ENCODE measurements around the gene NISCH.

NISCH gene

GRCh38 chr3:52477076-52477795, 21.8 kb downstream of the NISCH start (continued):
- no peak for TF ChIP-seq BACH2 (CRISPR knock-in tag; IDR thresholded peaks at IDR 0.05; ENCODE audit: borderline replicate concordance)
- no peak for TF ChIP-seq ZNF70 (CRISPR knock-in tag; IDR thresholded peaks at IDR 0.05)

DNA sequence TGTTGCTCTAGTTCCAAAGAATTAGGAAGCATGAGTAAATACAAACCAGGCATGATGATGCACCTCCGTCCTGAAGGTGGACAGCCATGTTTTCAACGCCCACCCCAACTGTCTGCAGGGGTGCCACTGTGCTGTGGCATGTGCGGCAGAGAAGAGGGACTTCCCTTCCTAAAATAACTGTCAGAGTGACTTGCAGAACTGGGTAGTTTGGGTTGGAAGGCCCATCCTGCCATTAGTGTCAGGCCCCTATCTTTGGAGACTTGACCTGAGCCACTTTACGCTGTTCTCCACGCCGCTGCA, 22.3 kb downstream of the NISCH start:
- no peak for ATAC-seq
- TF ChIP-seq POU6F1 (CRISPR knock-in tag; IDR thresholded peaks at IDR 0.05; ENCODE audit: borderline replicate concordance, low read depth) (no peak), TCF4 (CRISPR knock-in tag; IDR thresholded peaks at IDR 0.05; ENCODE audit: borderline replicate concordance) (no peak), TSHZ2 (CRISPR knock-in tag; IDR thresholded peaks at IDR 0.05) (no peak), GLIS3 (CRISPR knock-in tag; IDR thresholded peaks at IDR 0.05) (no peak), CSRNP3 (CRISPR knock-in tag; IDR thresholded peaks at IDR 0.05) (no peak), OSR1 (CRISPR knock-in tag; IDR thresholded peaks at IDR 0.05) (no peak), RARB (CRISPR knock-in tag; IDR thresholded peaks at IDR 0.05) (no peak), ZNF8 (CRISPR knock-in tag; IDR thresholded peaks at IDR 0.05) (no peak), ZFP30 (CRISPR knock-in tag; IDR thresholded peaks at IDR 0.05) (no peak), CREB5 (CRISPR knock-in tag; IDR thresholded peaks at IDR 0.05; ENCODE audit: low read depth) (no peak), ZC3H10 (CRISPR knock-in tag; IDR thresholded peaks at IDR 0.05) (no peak), ISL1 (CRISPR knock-in tag; IDR thresholded peaks at IDR 0.05) (no peak), ARNTL (CRISPR knock-in tag; IDR thresholded peaks at IDR 0.05; ENCODE audit: borderline replicate concordance, low read depth) (no peak)

DNA sequence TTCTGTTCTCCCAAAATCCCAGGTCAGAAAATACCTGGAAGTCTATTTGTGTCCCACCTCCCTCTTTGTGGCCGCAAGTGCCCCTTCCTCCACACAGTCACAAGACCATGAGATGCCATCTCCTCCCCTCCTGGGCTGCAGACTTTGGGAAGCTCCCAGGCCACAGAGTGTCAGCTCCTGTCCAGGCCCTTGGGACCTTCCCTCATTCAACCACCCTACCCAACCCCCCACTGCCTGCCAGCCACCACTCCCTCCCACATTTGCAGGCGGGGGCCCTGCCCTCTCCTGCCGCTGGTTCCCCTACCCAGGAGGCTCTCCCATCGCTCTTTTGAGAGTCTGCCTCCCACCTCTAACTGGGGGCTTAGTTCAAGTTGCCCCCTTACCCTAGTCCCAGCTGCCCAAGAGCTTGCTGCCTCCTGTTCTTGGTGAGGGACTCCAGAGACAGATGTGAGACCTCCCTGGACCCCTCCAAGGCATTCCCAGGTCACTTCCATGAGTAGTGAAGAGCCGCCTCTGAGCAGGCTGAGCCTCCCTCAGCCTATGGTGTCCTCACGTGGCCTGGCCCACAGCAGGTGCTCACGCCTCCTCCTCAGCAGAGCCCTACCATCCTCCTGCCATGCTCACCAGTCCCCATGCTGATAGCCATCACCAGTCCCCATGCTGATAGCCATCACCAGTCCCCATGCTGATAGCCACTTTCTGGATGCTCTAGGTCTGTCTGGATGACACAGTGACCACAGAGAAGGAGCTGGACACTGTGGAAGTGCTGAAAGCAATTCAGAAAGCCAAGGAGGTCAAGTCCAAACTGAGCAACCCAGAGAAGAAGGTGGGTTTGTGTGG, 23.9 kb downstream of the NISCH start:
- TF ChIP-seq ZNF70 (CRISPR knock-in tag; IDR thresholded peaks at IDR 0.05) (no peak), TCF4 (CRISPR knock-in tag; IDR thresholded peaks at IDR 0.05; ENCODE audit: borderline replicate concordance) (peak; percentile 77; the same call in 1 of the 2 replicates), ZNF565 (CRISPR knock-in tag; conservative IDR thresholded peaks at IDR 0.05; ENCODE audit: low read depth) (no peak), TSHZ2 (CRISPR knock-in tag; IDR thresholded peaks at IDR 0.05) (peak; percentile 52; the same call in 1 of the 2 replicates), PATZ1 (CRISPR knock-in tag; IDR thresholded peaks at IDR 0.05; ENCODE audit: borderline replicate concordance) (no peak), GLIS3 (CRISPR knock-in tag; IDR thresholded peaks at IDR 0.05) (no peak), ZC3H10 (CRISPR knock-in tag; IDR thresholded peaks at IDR 0.05) (no peak), OSR1 (CRISPR knock-in tag; IDR thresholded peaks at IDR 0.05) (no peak), ISL1 (CRISPR knock-in tag; IDR thresholded peaks at IDR 0.05) (no peak), SNAI2 (CRISPR knock-in tag; IDR thresholded peaks at IDR 0.05) (no peak), CREB5 (CRISPR knock-in tag; IDR thresholded peaks at IDR 0.05; ENCODE audit: low read depth) (no peak)
- ATAC-seq = no peak

Data from SK-N-SH treated with all-trans-retinoic acid at 6 μM for 48 hours (cell line).